K562 (cell line): Measurements from ENCODE around the gene ARID3A. TPM values are rescaled to one million over a fixed set of nuclear protein-coding genes. Genes with fewer than 3 reads are reported as not detected.
A peak's percentile ranks its signal among the peaks of the same experiment; 100 is the strongest.

ENCODE experiments used
- CBFB ChIP-seq: sonication (generic); formaldehyde crosslinking; IDR thresholded peaks from 2 replicates; pipeline ENCODE4 v1.4.0; 2020; ENCODE audit warnings: mild to moderate bottlenecking, missing genetic modification reagents
- CLOCK ChIP-seq: fragments of 250-450 bp; sonication (Bioruptor Pico); IDR thresholded peaks from 2 replicates; pipeline ENCODE4 v1.4.0; 2020; ENCODE audit warnings: mild to moderate bottlenecking, moderate library complexity, borderline replicate concordance
- CREB5 ChIP-seq: fragments of 250-450 bp; sonication (Bioruptor Pico); IDR thresholded peaks from 2 replicates; pipeline ENCODE4 v1.5.0; 2020; ENCODE audit warnings: mild to moderate bottlenecking
- DIDO1 ChIP-seq: fragments of 450-650 bp; IDR thresholded peaks from 2 replicates; pipeline ENCODE4 v1.6.1; 2016; ENCODE audit warnings: low read depth, missing biosample characterization, missing genetic modification characterization
- DNMT1 ChIP-seq: fragments of 450-650 bp; IDR thresholded peaks from 2 replicates; pipeline ENCODE4 v1.6.1; 2016; ENCODE audit warnings: antibody characterized with exemption, mild to moderate bottlenecking
- E2F4 ChIP-seq: sonication (generic); formaldehyde crosslinking; IDR thresholded peaks from 2 replicates; pipeline ENCODE4 v1.8.0; 2022; ENCODE audit warnings: mild to moderate bottlenecking, low read depth, missing genetic modification reagents
- HDAC8 ChIP-seq: fragments of 450-650 bp; IDR thresholded peaks from 2 replicates; pipeline ENCODE4 v1.6.1; 2016; ENCODE audit warnings: mild to moderate bottlenecking, missing genetic modification characterization, moderate library complexity, missing compliant biosample characterization
- MAFG ChIP-seq: fragments of 450-650 bp; conservative IDR thresholded peaks from 2 replicates; pipeline ENCODE4 v1.6.1; 2016; ENCODE audit warnings: missing genetic modification characterization, missing compliant biosample characterization
- MXD1 ChIP-seq: fragments of 250-450 bp; sonication (Bioruptor Pico); IDR thresholded peaks from 2 replicates; pipeline ENCODE4 v1.8.0; 2021; ENCODE audit warnings: borderline replicate concordance, mild to moderate bottlenecking, moderate library complexity; ENCODE audit not compliant: poor library complexity, severe bottlenecking
- NFYB ChIP-seq: IDR thresholded peaks from 2 replicates; pipeline ENCODE4 v1.6.1; 2011; ENCODE audit warnings: mild to moderate bottlenecking, moderate library complexity; ENCODE audit not compliant: insufficient read length; ENCODE audit errors: extremely low read depth
- POLR2B ChIP-seq: fragments of 450-650 bp; IDR thresholded peaks from 2 replicates; pipeline ENCODE4 v1.6.1; 2018; ENCODE audit warnings: low read depth; ENCODE audit not compliant: partially characterized antibody
- SFPQ ChIP-seq: fragments of 200-400 bp; formaldehyde crosslinking; IDR thresholded peaks from 2 replicates; pipeline ENCODE4 v1.6.1; 2017; ENCODE audit warnings: mild to moderate bottlenecking, low read depth, low read length, moderate library complexity
- SMARCA4 ChIP-seq: fragments of 450-650 bp; IDR thresholded peaks from 2 replicates; pipeline ENCODE4 v1.6.1; 2016
- SP2 ChIP-seq: IDR thresholded peaks from 2 replicates; pipeline ENCODE4 v1.6.1; 2011; ENCODE audit warnings: mild to moderate bottlenecking, low read depth, low read length, moderate library complexity; ENCODE audit not compliant: poor library complexity, severe bottlenecking; ENCODE audit errors: extremely low read depth
- TFAM ChIP-seq: fragments of 250-450 bp; sonication (Bioruptor Pico); conservative IDR thresholded peaks from 2 replicates; pipeline ENCODE4 v1.5.0; 2021; ENCODE audit warnings: mild to moderate bottlenecking, moderate library complexity
- THRAP3 ChIP-seq: fragments of 450-650 bp; IDR thresholded peaks from 2 replicates; pipeline ENCODE4 v1.6.1; 2016; ENCODE audit warnings: mild to moderate bottlenecking, inconsistent platforms, borderline replicate concordance
- ZC3H11A ChIP-seq: IDR thresholded peaks from 2 replicates; pipeline ENCODE4 v1.6.1; 2012; ENCODE audit warnings: low read depth, low read length, improper control_type of control experiment
- ZNF217 ChIP-seq: sonication (generic); formaldehyde crosslinking; IDR thresholded peaks from 2 replicates; pipeline ENCODE4 v1.8.0; 2022; ENCODE audit warnings: mild to moderate bottlenecking, missing genetic modification reagents
- ZNF444 ChIP-seq: fragments of 250-450 bp; sonication (Bioruptor Pico); IDR thresholded peaks from 2 replicates; pipeline ENCODE4 v1.4.0; 2020; ENCODE audit warnings: mild to moderate bottlenecking, moderate library complexity
- ZSCAN29 ChIP-seq: fragments of 450-650 bp; IDR thresholded peaks from 2 replicates; pipeline ENCODE4 v1.6.1; 2017
- polyA plus RNA-seq, 8 experiments: library from polyadenylated mRNA; depleted of rRNA in 4 of 8; stranded (reverse) in 5 of 8; unstranded in 3 of 8; fragments of >200 nt; fragmentation: Nextera tagmentation in 2 of 8; fragmentation: Illumina TruSeq in 1 of 8; extraction: Ambion mirVana in 2 of 8; extraction: Trizol in 1 of 8; gene quantifications; 2 replicates each; pipeline versions ENCODE4 v1.2.1 to v1.2.3, GENCODE V29; 2011 to 2014; ENCODE audit warnings: inconsistent platforms in 1 of 8, missing spikeins in 1 of 8
- total RNA-seq, 7 experiments: library from RNA; depleted of rRNA in 6 of 7; stranded (reverse); fragments of >200 nt in 6 of 7; fragmentation: Illumina TruSeq in 2 of 7; extraction: Trizol in 2 of 7; gene quantifications; 2 replicates each; pipeline versions ENCODE4 v1.2.1 to v1.2.3, GENCODE V29; 2011 to 2021; ENCODE audit warnings: low replicate concordance in 1 of 7

ARID3A gene
- total and polyA plus RNA-seq, 9 of the 15 experiments (the other 6 are each of a cell fraction or from before 2014, with no cell fraction given): 1.4 to 118 (median 31.2) TPM

- TF ChIP-seq NFYB: no peak
- no peak for TF ChIP-seq ZC3H11A
- peak; percentile 27 for TF ChIP-seq POLR2B
- no peak for TF ChIP-seq CLOCK (CRISPR knock-in tag)
- no peak for TF ChIP-seq E2F4
- no peak for TF ChIP-seq CREB5 (CRISPR knock-in tag)
- TF ChIP-seq ZSCAN29: no peak; the same call in 1 of the 2 replicates
- TF ChIP-seq SMARCA4: no peak
- TF ChIP-seq DNMT1: no peak
- no peak for TF ChIP-seq DIDO1 (tag)
- TF ChIP-seq ZNF217: no peak
- TF ChIP-seq HDAC8: no peak
- TF ChIP-seq MAFG (tag): peak; percentile 65; the same call in 1 of the 2 replicates
- no peak for TF ChIP-seq SP2
- TF ChIP-seq ZNF444 (CRISPR knock-in tag): no peak
- TF ChIP-seq THRAP3: no peak
- TF ChIP-seq TFAM (CRISPR knock-in tag): no peak
- no peak for TF ChIP-seq SFPQ
- no peak for TF ChIP-seq CBFB
- no peak for TF ChIP-seq MXD1 (CRISPR knock-in tag)
Measured at GRCh38 chr19:892894-893689, 32.7 kb upstream of the ARID3A start, which contains the start of the genes MED16 and RNU6-9 (continued).
